ENCODE measurements around the gene PLIN4. TPM values are rescaled to one million over a fixed set of nuclear protein-coding genes. Genes with fewer than 3 reads are reported as not detected.

PLIN4 gene
- total RNA-seq, 4 donors from 2014 or later, result 519 to 1,574 (median 929) TPM

GRCh38 chr19:4539693-4540581 is 21.7 kb upstream of the PLIN4 start, which contains the start of gene LRG1:
LRG1 (minus strand) TSS chr19:4540036; CDS start chr19:4540013, 23 bp downstream.
- TF ChIP-seq CTCF (IDR thresholded peaks at IDR 0.05; ENCODE audit: low read depth), result no peak

GRCh38 chr19:4539169-4539692 is 20.9 kb upstream of the PLIN4 start:
- no peak for TF ChIP-seq CTCF (IDR thresholded peaks at IDR 0.05; ENCODE audit: low read depth)

- no peak for TF ChIP-seq CTCF (IDR thresholded peaks at IDR 0.05; ENCODE audit: low read depth)
Observed at GRCh38 chr19:4538601-4538954, 20.3 kb upstream of the PLIN4 start.

GRCh38 chr19:4537953-4538600 is 19.8 kb upstream of the PLIN4 start:
- no peak for TF ChIP-seq CTCF (IDR thresholded peaks at IDR 0.05; ENCODE audit: low read depth)

GRCh38 chr19:4536798-4537197 is 18.5 kb upstream of the PLIN4 start:
- no peak for TF ChIP-seq CTCF (IDR thresholded peaks at IDR 0.05; ENCODE audit: low read depth)

- no peak for TF ChIP-seq CTCF (IDR thresholded peaks at IDR 0.05; ENCODE audit: low read depth)
Observed at GRCh38 chr19:4534836-4535658, 16.8 kb upstream of the PLIN4 start, which contains the start of gene PLIN5. PLIN5 (minus strand) TSS chr19:4535224; CDS start chr19:4534074, 1,150 bp downstream.
